ENCODE measurements around the gene ZDHHC21.

ZDHHC21 gene

GRCh38 chr9:14565352-14566016, 127.7 kb downstream of the ZDHHC21 start:
- no peak overlapping the region for H3K4me3 ChIP-seq (ENCODE audit: low read length in 2 of 2)
- H3K27ac ChIP-seq (ENCODE audit: low read length): no peak overlapping the region
- H3K36me3 ChIP-seq (ENCODE audit: control insufficient read depth in 2 of 2, insufficient read depth in 2 of 2, low read length in 2 of 2): no peaks in the 10 kb centered on the region
- no peaks in the 10 kb centered on the region for H3K9me3 ChIP-seq (ENCODE audit: control insufficient read depth in 2 of 2, low read length in 2 of 2)
- no peaks in the 10 kb centered on the region for H3K4me1 ChIP-seq (ENCODE audit: control insufficient read depth, insufficient read depth, low read length)
- H3K9ac ChIP-seq (ENCODE audit: low read length in 2 of 2): no peak overlapping the region
- H3K27me3 ChIP-seq (ENCODE audit: control insufficient read depth in 1 of 2, insufficient read depth in 2 of 2, low read length in 2 of 2): no peaks in the 10 kb centered on the region

GRCh38 chr9:14563902-14564624, 129.2 kb downstream of the ZDHHC21 start:
- H3K9ac ChIP-seq (ENCODE audit: low read length in 2 of 2): no peak overlapping the region
- H3K36me3 ChIP-seq (ENCODE audit: control insufficient read depth in 2 of 2, insufficient read depth in 2 of 2, low read length in 2 of 2): no peaks in the 10 kb centered on the region
- no peak overlapping the region for H3K27ac ChIP-seq (ENCODE audit: low read length)
- no peaks in the 10 kb centered on the region for H3K27me3 ChIP-seq (ENCODE audit: control insufficient read depth in 1 of 2, insufficient read depth in 2 of 2, low read length in 2 of 2)
- H3K9me3 ChIP-seq (ENCODE audit: control insufficient read depth in 2 of 2, low read length in 2 of 2): no peaks in the 10 kb centered on the region
- H3K4me1 ChIP-seq (ENCODE audit: control insufficient read depth, insufficient read depth, low read length): no peaks in the 10 kb centered on the region
- no peak overlapping the region for H3K4me3 ChIP-seq (ENCODE audit: low read length in 2 of 2)

DNA sequence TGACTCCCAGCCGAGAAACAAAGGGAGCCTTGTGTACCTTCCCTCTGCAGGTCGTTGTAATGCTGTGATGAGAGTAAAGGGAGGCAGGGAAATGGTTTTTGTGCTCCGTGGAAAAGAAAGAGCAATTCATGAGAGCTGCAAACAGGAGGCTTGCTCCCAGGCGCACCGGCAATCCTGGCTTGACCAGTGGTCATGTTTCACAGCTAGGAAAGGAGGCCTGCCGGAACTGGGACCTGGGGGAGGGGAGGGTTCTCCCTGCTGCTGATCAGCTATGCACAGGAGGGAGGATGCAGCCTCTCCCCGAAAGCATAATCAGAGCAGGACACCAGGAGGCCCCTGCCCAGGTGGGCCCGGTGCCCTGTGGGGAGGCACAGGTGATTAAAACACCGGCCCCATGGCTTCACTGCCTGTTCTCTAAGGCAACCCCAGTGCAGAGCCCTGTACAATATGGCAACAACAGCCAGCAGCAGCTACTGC, 131.3 kb downstream of the ZDHHC21 start:
- Histone ChIP-seq H3K36me3 (ENCODE audit: control insufficient read depth in 2 of 2, insufficient read depth in 2 of 2, low read length in 2 of 2) (no peaks in the 10 kb centered on the region), H3K9me3 (ENCODE audit: control insufficient read depth in 2 of 2, low read length in 2 of 2) (no peaks in the 10 kb centered on the region), H3K4me1 (ENCODE audit: control insufficient read depth, insufficient read depth, low read length) (no peaks in the 10 kb centered on the region), H3K27ac (ENCODE audit: low read length) (no peak overlapping the region), H3K4me3 (ENCODE audit: low read length in 2 of 2) (no peak overlapping the region), H3K27me3 (ENCODE audit: control insufficient read depth in 1 of 2, insufficient read depth in 2 of 2, low read length in 2 of 2) (no peaks in the 10 kb centered on the region), H3K9ac (ENCODE audit: low read length in 2 of 2) (no peak overlapping the region)

All from stomach smooth muscle (tissue), 2 donors.